GM10266 (cell line): ENCODE results near the gene SORCS2.

ENCODE experiments used
- DNase-seq: peaks from one replicate; pipeline ENCODE4 v3.0.0; 2012; ENCODE audit errors: extremely low spot score
- TF ChIP-seq, protein P1 (sequence below): IDR thresholded peaks from 2 replicates; pipeline ENCODE4 v1.5.1; 2012; ENCODE audit warnings: mild to moderate bottlenecking, low read depth; ENCODE audit not compliant: control insufficient read depth, insufficient read depth; ENCODE audit errors: missing control alignments

Gene SORCS2

DNA sequence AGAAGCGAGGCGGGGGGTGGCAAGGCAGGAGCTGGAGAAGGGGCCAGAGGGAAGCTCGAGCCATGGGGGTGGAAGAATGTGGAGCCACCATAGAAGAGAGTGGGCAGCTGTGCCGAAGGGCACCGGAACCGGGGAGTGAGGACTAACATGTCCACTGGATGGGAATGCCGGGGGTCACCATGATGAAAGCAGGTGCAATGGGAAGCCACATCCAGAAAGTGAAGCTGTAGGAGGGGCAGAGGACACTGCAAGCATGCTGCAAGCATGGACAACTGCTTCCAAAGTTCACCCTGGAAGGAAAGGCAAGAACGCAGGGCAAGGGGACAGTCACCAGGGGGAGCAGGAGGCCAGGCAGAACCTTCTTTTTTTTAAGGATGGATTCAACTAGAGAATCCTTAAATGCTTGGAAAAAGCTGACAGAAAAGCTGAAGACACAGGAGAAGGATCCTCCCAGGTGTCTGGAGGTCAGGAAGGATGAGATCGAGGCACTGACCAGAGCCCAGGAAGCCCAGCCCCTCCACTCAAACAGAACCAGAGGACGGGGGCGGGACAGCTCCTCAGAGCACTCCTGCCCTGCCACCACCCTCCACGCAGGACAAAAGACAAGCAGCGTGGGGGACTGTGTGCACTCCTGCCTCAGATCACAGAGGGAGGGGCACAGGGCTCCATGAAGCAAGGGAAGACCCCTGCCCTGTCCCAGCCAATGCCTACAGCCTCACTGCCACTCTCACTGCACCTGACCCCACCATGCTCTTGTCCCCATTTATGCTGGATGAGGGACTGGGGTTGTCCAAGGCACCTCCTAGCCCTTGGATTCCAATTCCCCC lies 578.1 kb downstream of the SORCS2 start:
- peak; percentile 53 for DNase-seq
- TF ChIP-seq, protein P1, sequence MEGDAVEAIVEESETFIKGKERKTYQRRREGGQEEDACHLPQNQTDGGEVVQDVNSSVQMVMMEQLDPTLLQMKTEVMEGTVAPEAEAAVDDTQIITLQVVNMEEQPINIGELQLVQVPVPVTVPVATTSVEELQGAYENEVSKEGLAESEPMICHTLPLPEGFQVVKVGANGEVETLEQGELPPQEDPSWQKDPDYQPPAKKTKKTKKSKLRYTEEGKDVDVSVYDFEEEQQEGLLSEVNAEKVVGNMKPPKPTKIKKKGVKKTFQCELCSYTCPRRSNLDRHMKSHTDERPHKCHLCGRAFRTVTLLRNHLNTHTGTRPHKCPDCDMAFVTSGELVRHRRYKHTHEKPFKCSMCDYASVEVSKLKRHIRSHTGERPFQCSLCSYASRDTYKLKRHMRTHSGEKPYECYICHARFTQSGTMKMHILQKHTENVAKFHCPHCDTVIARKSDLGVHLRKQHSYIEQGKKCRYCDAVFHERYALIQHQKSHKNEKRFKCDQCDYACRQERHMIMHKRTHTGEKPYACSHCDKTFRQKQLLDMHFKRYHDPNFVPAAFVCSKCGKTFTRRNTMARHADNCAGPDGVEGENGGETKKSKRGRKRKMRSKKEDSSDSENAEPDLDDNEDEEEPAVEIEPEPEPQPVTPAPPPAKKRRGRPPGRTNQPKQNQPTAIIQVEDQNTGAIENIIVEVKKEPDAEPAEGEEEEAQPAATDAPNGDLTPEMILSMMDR = peak; percentile 60

- DNase-seq = no peak
- TF ChIP-seq, protein P1 = no peak
These were observed 578.7 kb downstream of the SORCS2 start for GRCh38 chr4:7771056-7771455.

GRCh38 chr4:7771541-7772507 lies 579.5 kb downstream of the SORCS2 start:
- DNase-seq = peak; percentile 78
- TF ChIP-seq, protein P1 = no peak

DNA sequence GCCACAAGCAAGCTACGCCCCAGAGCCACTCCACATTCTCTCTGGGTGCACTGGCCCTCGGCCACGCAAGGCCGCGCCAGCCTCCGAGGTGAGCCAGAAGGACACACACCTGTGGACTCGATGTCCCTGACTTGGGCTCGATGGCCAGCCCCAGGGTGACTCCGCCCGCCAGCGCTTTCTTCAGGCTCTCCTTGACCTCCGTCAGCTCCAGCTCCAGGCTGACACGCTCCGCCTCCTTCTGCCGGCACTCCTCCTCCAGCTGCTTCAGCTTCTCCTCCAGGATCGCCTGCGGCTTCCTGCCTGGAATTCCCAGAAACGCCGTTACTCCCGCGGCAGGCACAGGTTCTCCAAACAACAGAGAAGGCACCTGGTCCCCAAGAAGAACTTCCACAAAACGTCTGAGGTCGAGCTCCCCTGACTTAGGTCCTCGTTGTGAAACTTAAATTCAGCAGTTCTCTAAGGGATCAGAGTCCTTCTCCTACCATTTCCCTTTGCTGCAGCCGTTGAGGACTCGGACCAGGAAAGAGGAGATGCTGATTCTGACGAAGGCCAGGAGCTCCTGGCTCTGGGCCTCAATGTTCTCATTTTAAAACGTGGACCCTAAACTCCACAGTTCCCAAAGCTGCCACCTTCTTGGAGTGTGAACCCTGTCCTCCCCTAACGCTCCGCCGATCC lies 580.5 kb downstream of the SORCS2 start:
- TF ChIP-seq, protein P1 = no peak
- DNase-seq = no peak

DNA sequence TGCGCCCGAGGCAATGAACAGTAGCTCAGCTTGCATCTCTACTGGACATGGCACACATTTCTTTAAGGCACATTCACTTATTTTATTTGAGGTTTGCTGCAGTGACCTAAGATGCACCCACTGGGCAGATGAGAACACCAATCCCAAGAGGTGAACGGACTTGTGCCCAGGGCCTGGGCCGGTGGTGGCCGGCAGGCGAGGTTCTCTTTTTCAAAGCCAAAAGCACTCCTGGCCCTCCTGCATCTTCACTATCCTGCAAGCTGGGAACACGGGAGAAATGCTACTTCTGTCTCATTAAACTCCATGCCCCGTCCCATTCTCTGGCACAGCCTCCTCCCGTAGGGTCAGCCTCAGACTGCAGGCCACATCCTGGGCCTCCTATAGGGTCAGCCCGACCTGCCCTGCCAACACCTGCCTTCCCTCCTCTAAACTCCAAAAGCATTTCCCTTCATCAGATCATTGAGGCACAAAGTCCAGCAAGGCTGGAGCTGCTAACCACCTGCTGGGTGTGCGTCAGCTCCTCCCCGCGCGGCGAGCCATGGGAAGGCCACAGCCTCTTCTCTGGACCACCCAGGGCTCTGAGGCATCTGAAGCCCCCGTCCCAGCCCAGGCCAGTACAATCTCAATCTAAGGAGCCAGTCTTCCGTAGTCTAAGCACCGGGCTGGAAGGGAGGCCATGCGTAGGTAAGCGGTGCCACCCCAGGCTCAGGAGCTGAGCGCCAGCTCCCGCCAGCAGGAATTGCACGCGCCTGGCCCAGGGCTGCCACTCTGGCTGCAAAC lies 581.3 kb downstream of the SORCS2 start:
- DNase-seq = no peak
- TF ChIP-seq, protein P1 = no peak
